ENCODE results near the gene CDH8.

GRCh38 chr16:61684541-61684940, 351.7 kb downstream of the CDH8 start:
- TF ChIP-seq CTCF (IDR thresholded peaks at IDR 0.05) = no peak
- TF ChIP-seq POLR2A (IDR thresholded peaks at IDR 0.05) = no peak
- no peak for TF ChIP-seq POLR2AphosphoS5 (IDR thresholded peaks at IDR 0.05; ENCODE audit: insufficient read depth in 1 of 2, low read depth in 1 of 2)

Data from vagina (tissue), 2 donors.